ENCODE measurements around the gene BRCA2. TPM values are rescaled to one million over a fixed set of nuclear protein-coding genes. Genes with fewer than 3 reads are reported as not detected.

Gene BRCA2
- total and polyA plus RNA-seq, 9 of the 15 experiments (the other 6 are each of a cell fraction or from before 2014, with no cell fraction given) = 4.1 to 17.3 (median 5.8) TPM

DNA sequence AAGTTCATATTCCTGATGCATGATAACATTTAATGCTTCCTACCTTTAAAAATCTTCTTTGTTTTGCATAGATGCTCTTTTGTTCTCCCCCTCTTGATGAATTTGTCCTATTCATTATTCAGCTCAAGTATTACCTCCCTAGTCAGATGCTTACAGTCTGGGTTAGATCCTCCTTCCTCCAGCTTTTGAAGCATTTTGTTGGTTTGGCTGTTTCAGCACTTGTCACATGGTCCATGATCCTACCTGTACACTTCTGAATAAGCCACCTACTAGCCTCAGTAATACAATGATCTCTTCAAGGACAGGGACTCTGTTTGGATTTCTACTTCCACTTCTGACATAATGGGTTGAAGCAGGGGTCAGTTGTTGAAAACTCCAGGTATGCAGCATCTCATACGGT lies 75.2 kb downstream of the BRCA2 start:
- POLR2A ChIA-PET = no interaction called here
- DNase-seq (ENCODE audit: extremely low read depth in 1 of 4, low spot score in 3 of 4) (no peak), ATAC-seq (no peak), FAIRE-seq (no peak)
- H3K36me3 ChIP-seq (ENCODE audit: control insufficient read depth, insufficient read depth, low read length) = peaks cover 12% of the 10 kb centered on the region; the same call in 1 of the 3 replicates
- no peaks in the 10 kb centered on the region for H4K20me1 ChIP-seq (replicated peaks; ENCODE audit: control insufficient read depth, insufficient read depth, low read length)
- H3K4me1 ChIP-seq (replicated peaks in 1 of 2; ENCODE audit: control insufficient read depth in 2 of 2, insufficient read depth in 2 of 2, low read length in 2 of 2) = no peaks in the 10 kb centered on the region
- WGBS (ENCODE audit: insufficient coverage, low coverage, missing lambda C conversion rate) = 59% methylated on average over 1 of the region's 1 CpG
- no peak overlapping the region for H3K9ac ChIP-seq (ENCODE audit: insufficient read depth in 1 of 2, low read depth in 2 of 2, low read length in 2 of 2)
- CTCF ChIA-PET (ENCODE audit: low intra/inter-chr PET ratio) = no interaction called here
- TF ChIP-seq, protein P1, sequence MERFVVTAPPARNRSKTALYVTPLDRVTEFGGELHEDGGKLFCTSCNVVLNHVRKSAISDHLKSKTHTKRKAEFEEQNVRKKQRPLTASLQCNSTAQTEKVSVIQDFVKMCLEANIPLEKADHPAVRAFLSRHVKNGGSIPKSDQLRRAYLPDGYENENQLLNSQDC (CRISPR knock-in tag; IDR thresholded peaks at IDR 0.05) = no peak
- TF ChIP-seq HIVEP1 (CRISPR knock-in tag; IDR thresholded peaks at IDR 0.05) (no peak), OTX1 (CRISPR knock-in tag; IDR thresholded peaks at IDR 0.05) (no peak), PHTF2 (CRISPR knock-in tag; IDR thresholded peaks at IDR 0.05) (no peak), ATF2 (CRISPR knock-in tag; IDR thresholded peaks at IDR 0.05) (no peak), ZFP36 (IDR thresholded peaks at IDR 0.05; ENCODE audit: low read depth, low read length, partially characterized antibody) (no peak), COPS2 (conservative IDR thresholded peaks at IDR 0.05) (no peak), HNRNPL (IDR thresholded peaks at IDR 0.05; ENCODE audit: low read depth, low read length) (no peak), CREM (IDR thresholded peaks at IDR 0.05; ENCODE audit: low read depth) (no peak), ZNF778 (CRISPR knock-in tag; IDR thresholded peaks at IDR 0.05) (no peak), PHF21A (IDR thresholded peaks at IDR 0.05; ENCODE audit: borderline replicate concordance, low read depth) (no peak), SMC3 (conservative IDR thresholded peaks at IDR 0.05; ENCODE audit: insufficient read depth, low read depth, low read length) (no peak), NRF1 (conservative IDR thresholded peaks at IDR 0.05 in 1 of 2, IDR thresholded peaks at IDR 0.05 in 1 of 2) (no peak), SAFB (IDR thresholded peaks at IDR 0.05; ENCODE audit: borderline replicate concordance, low read depth, low read length) (no peak), ZNF324 (CRISPR knock-in tag; IDR thresholded peaks at IDR 0.05) (no peak)
- TF ChIP-seq, protein P2, sequence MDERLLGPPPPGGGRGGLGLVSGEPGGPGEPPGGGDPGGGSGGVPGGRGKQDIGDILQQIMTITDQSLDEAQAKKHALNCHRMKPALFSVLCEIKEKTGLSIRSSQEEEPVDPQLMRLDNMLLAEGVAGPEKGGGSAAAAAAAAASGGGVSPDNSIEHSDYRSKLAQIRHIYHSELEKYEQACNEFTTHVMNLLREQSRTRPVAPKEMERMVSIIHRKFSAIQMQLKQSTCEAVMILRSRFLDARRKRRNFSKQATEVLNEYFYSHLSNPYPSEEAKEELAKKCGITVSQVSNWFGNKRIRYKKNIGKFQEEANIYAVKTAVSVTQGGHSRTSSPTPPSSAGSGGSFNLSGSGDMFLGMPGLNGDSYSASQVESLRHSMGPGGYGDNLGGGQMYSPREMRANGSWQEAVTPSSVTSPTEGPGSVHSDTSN (CRISPR knock-in tag; IDR thresholded peaks at IDR 0.05; ENCODE audit: low read depth) = no peak
- TF ChIP-seq, protein P2 (tag; conservative IDR thresholded peaks at IDR 0.05; ENCODE audit: low read depth) = no peak
- TF ChIP-seq, protein P3, sequence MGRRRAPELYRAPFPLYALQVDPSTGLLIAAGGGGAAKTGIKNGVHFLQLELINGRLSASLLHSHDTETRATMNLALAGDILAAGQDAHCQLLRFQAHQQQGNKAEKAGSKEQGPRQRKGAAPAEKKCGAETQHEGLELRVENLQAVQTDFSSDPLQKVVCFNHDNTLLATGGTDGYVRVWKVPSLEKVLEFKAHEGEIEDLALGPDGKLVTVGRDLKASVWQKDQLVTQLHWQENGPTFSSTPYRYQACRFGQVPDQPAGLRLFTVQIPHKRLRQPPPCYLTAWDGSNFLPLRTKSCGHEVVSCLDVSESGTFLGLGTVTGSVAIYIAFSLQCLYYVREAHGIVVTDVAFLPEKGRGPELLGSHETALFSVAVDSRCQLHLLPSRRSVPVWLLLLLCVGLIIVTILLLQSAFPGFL (CRISPR knock-in tag; IDR thresholded peaks at IDR 0.05) = no peak
- H3K9me1 ChIP-seq (ENCODE audit: control insufficient read depth, insufficient read depth, low read length) = no peaks in the 10 kb centered on the region
- no peaks in the 10 kb centered on the region for H3K9me3 ChIP-seq (replicated peaks; ENCODE audit: control insufficient read depth, insufficient read depth, low read depth, low read length)
- in situ Hi-C loops (cut with MboI) (no loop called here), intact Hi-C loops (cut with micrococcal nuclease) (no loop called here)
- H3K79me2 ChIP-seq (ENCODE audit: control insufficient read depth, insufficient read depth, low read length) = no peaks in the 10 kb centered on the region
- no peak overlapping the region for H3K4me3 ChIP-seq
- H2AFZ ChIP-seq (ENCODE audit: low read depth, low read length) = no peak overlapping the region
- no TSS peak for BruUV-seq (replicated peaks)
- H3K4me2 ChIP-seq (ENCODE audit: insufficient read depth, low read length) = no peak overlapping the region
- H3K27me3 ChIP-seq (ENCODE audit: control insufficient read depth in 2 of 2, insufficient read depth in 2 of 2, low read length in 2 of 2) = no peaks in the 10 kb centered on the region
- no peak overlapping the region for H3K27ac ChIP-seq (ENCODE audit: extremely low read depth, low read depth, low read length)
